Measurements from ENCODE around the gene WDR88. TPM values are rescaled to one million over a fixed set of nuclear protein-coding genes. Genes with fewer than 3 reads are reported as not detected.

WDR88 gene
- total and polyA plus RNA-seq, 2 of the 8 experiments (the other 6 are each of a cell fraction or from before 2014, with no cell fraction given) = not detected

DNA sequence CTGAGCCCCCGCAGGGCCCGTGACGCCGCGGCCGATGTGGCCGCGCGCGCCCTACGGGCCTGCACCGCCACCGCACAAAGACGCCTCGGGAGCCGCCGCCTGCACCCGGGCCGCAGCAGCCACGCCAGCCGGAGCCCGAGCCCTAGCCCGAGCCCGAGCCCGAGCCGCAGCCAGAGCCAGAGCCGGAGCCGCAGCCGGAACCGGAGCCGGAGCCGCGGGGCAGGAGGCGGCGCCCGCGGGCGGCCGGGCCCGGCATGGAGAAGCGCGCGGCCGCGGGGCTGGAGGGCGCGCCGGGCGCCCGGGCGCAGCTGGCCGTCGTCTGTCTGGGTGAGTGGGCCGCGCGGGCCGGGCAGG is 62.6 kb downstream of the WDR88 start:
- TF ChIP-seq SRF (IDR thresholded peaks at IDR 0.05; ENCODE audit: low read depth, low read length) (no peak), KDM4A (IDR thresholded peaks at IDR 0.05; ENCODE audit: low read depth, low read length, severe bottlenecking) (peak; percentile 41)
- no peak overlapping the region for H3K14ac ChIP-seq (ENCODE audit: insufficient read length)
- H3K36me3 ChIP-seq (ENCODE audit: control insufficient read depth in 2 of 4, insufficient read depth in 4 of 4, low read length in 3 of 4) = no peaks in the 10 kb centered on the region
- no peak overlapping the region for H2BK5ac ChIP-seq (ENCODE audit: low read depth, low read length)
- CTCF ChIA-PET (ENCODE audit: partially characterized antibody) = interaction anchor here (1.9 kb wide), 1 partner anchor 8 kb away, joined by 6 read pairs; no protein-coding TSS in a partner anchor
- DNase-seq (ENCODE audit: low read depth in 1 of 2, low spot score in 2 of 2) (no peak), FAIRE-seq (no peak)
- no peak overlapping the region for H3K56ac ChIP-seq (replicated peaks; ENCODE audit: insufficient read length, low read depth, low read length)
- peaks cover 3% of the 10 kb centered on the region; the same call in 1 of the 2 replicates for H3K23me2 ChIP-seq (ENCODE audit: low read depth, low read length)
- no peak overlapping the region for H2AFZ ChIP-seq (ENCODE audit: low read length)
- WGBS, 2 experiments (ENCODE audit: extremely low coverage in 1 of 2, insufficient coverage in 1 of 2, insufficient read length in 1 of 2, insufficient replicate concordance in 2 of 2, low coverage in 1 of 2, low lambda C conversion rate in 2 of 2, missing lambda C conversion rate in 1 of 2) = no CpG with 5 or more reads among the region's 57 CpGs
- H4K91ac ChIP-seq (replicated peaks; ENCODE audit: insufficient read length, low read length) = no peak overlapping the region
- H3K23ac ChIP-seq (ENCODE audit: insufficient read length) = no peak overlapping the region
- H4K8ac ChIP-seq (ENCODE audit: extremely low read depth, insufficient read depth, low read length) = no peak overlapping the region
- POLR2A ChIA-PET (ENCODE audit: partially characterized antibody) = interaction anchor here (1.2 kb wide), 1 partner anchor 15 kb away, joined by 6 read pairs; no protein-coding TSS in a partner anchor
- no peak overlapping the region for H2BK20ac ChIP-seq (ENCODE audit: low read length)
- H2BK12ac ChIP-seq (ENCODE audit: low read depth, low read length) = no peak overlapping the region
- H3K79me2 ChIP-seq (ENCODE audit: control insufficient read depth in 1 of 2, insufficient read depth in 2 of 2, low read length in 2 of 2) = no peaks in the 10 kb centered on the region
- peak overlapping the region; percentile 44 to 89 (median 56); a peak in 7 of 8 replicates for H3K4me3 ChIP-seq (ENCODE audit: extremely low read depth in 1 of 4, insufficient read depth in 2 of 4, low read depth in 3 of 4, low read length in 4 of 4)
- peaks cover 0 to 6% of the 10 kb centered on the region in 2 experiments for H4K20me1 ChIP-seq (replicated peaks in 1 of 2; ENCODE audit: control insufficient read depth in 1 of 2, insufficient read depth in 2 of 2, low read length in 2 of 2)
- H3K27me3 ChIP-seq (replicated peaks in 1 of 4; ENCODE audit: control insufficient read depth in 3 of 4, extremely low read depth in 1 of 4, insufficient read depth in 3 of 4, low read length in 3 of 4) = peaks cover 0 to 23% (median 10%) of the 10 kb centered on the region in 4 experiments; a peak in 5 of 7 replicates
- H3K9ac ChIP-seq (replicated peaks in 1 of 4; ENCODE audit: extremely low read depth in 1 of 4, low read depth in 3 of 4, low read length in 3 of 4) = peak overlapping the region in 1 of 4 experiments; percentile 61; a peak in 1 of 7 replicates
- H3K27ac ChIP-seq (ENCODE audit: low read depth, low read length) = no peak overlapping the region
- H2BK15ac ChIP-seq (ENCODE audit: low read length) = no peak overlapping the region
- no peaks in the 10 kb centered on the region for H3K9me3 ChIP-seq (ENCODE audit: insufficient read depth in 2 of 2, low read depth in 1 of 2, low read length in 1 of 2)
- peaks cover 3% of the 10 kb centered on the region; the same call in 1 of the 2 replicates for H3K79me1 ChIP-seq (ENCODE audit: low read depth, low read length)
- peaks cover 0 to 4% (median 1%) of the 10 kb centered on the region in 4 experiments; a peak in 4 of 7 replicates for H3K4me1 ChIP-seq (replicated peaks in 1 of 4; ENCODE audit: control insufficient read depth in 3 of 4, insufficient read depth in 4 of 4, low read length in 3 of 4)
- no peak overlapping the region for H3K4ac ChIP-seq (replicated peaks; ENCODE audit: insufficient read length, low read depth, low read length)
- H2BK120ac ChIP-seq (replicated peaks; ENCODE audit: low read depth, low read length) = no peak overlapping the region
- H2AK5ac ChIP-seq (ENCODE audit: low read depth, low read length) = no peak overlapping the region
- no peak overlapping the region for H3K18ac ChIP-seq (ENCODE audit: extremely low read depth, low read length)
- H4K5ac ChIP-seq (ENCODE audit: insufficient read length, low read depth, low read length) = no peak overlapping the region
- H3K4me2 ChIP-seq (ENCODE audit: insufficient read depth in 1 of 2, low read depth in 2 of 2, low read length in 2 of 2) = peak overlapping the region; percentile 57 to 73

Measured in H1 (cell line).